Ovary (tissue), 9 donors: Measurements from ENCODE around the gene ZMIZ2. TPM values are rescaled to one million over a fixed set of nuclear protein-coding genes. Genes with fewer than 3 reads are reported as not detected.
"Not testable (repeated sequence)": the region's sequence is repeated elsewhere in the genome, so short reads cannot be mapped to it uniquely, and the experiment has no call there.

ENCODE experiments used
- DNase-seq, 5 donors: peaks; one replicate each; pipeline ENCODE4 v3.0.0-alpha.2; 2019 to 2020
- H3K27ac ChIP-seq, 2 donors: fragments of 200-600 bp; one replicate each; pipeline versions ENCODE4 v1.5.1 to v1.8.0; 2019 to 2022
- H3K27me3 ChIP-seq: fragments of 200-600 bp; one replicate; pipeline ENCODE4 v1.8.0; 2022
- H3K36me3 ChIP-seq: fragments of 200-600 bp; sonication (generic); one replicate; pipeline ENCODE4 v1.5.1; 2019
- H3K4me1 ChIP-seq: one replicate; pipeline ENCODE4 v1.8.1; 2013; ENCODE audit warnings: mild to moderate bottlenecking, moderate library complexity; ENCODE audit not compliant: insufficient read depth
- H3K4me3 ChIP-seq: fragments of 200-600 bp; sonication (generic); one replicate; pipeline ENCODE4 v1.5.1; 2017
- H3K9me3 ChIP-seq, 2 donors: fragments of 200-600 bp in 1 of 2; sonication (generic) in 1 of 2; one replicate each; pipeline versions ENCODE4 v1.5.1 to v1.8.1; 2013 to 2019; ENCODE audit warnings: mild to moderate bottlenecking in 1 of 2, moderate library complexity in 1 of 2
- CTCF ChIP-seq, 3 donors: fragments of 450-650 bp in 2 of 3; fragments of 200-600 bp in 1 of 3; IDR thresholded peaks; one replicate each; pipeline versions ENCODE4 v1.5.1 to v1.8.0; 2016 to 2022; ENCODE audit warnings: antibody characterized with exemption in 3 of 3, mild to moderate bottlenecking in 1 of 3
- EP300 ChIP-seq: sonication (generic); formaldehyde crosslinking; IDR thresholded peaks from one replicate; pipeline ENCODE4 v1.6.1; 2017; ENCODE audit warnings: antibody characterized with exemption
- POLR2A ChIP-seq: fragments of 450-650 bp; IDR thresholded peaks from one replicate; pipeline ENCODE4 v1.6.1; 2017; ENCODE audit warnings: antibody characterized with exemption, mild to moderate bottlenecking, moderate library complexity
- WGBS, 3 donors: extraction: QIAGEN DNeasy Blood & Tissue Kit in 1 of 3; methylation state at CpG; one replicate each; pipeline versions ENCODE4 v1.1.5 to v1.1.7; 2013 to 2017; 5-methylcytosine and 5-hydroxymethylcytosine counted together
- intact Hi-C, 4 donors: fragments of 100-400 bp; cut with DNase I; formaldehyde crosslinking; loops; one replicate each; pipeline versions ENCODE4 v1.11.0 to v1.15.1; 2022 to 2023
- polyA plus RNA-seq, 2 donors: library from polyadenylated mRNA; stranded (reverse); fragments of 200-250 nt in 1 of 2; fragments of 350-450 nt in 1 of 2; fragmentation: Illumina TruSeq in 1 of 2; extraction: RNeasy Lipid Tissue Mini Kit (QIAGEN cat#74804) in 1 of 2; gene quantifications; one replicate each; pipeline ENCODE4 v1.2.3, GENCODE V29; 2013 to 2014
- total RNA-seq, 7 donors: library from RNA; depleted of rRNA in 2 of 7; stranded (reverse); fragments of >200 nt in 2 of 7; fragmentation: NEBNext Ultra II Directional in 3 of 7; extraction: Animal tissue kit (Norgen Biotek cat#: 25700) in 3 of 7; gene quantifications; one replicate each; pipeline versions ENCODE4 v1.1.0 to v1.2.4, GENCODE V29; 2016 to 2023
- donor health status: DM: no; HTN: no; CAD: no; lungs with moderate emphysema.
- donor health status: DM: no; HTN: no; CAD: no.
- donor health status: Bipolar disorder and iron deficiency.
- donor health status: DM: yes; HTN: yes; CAD: no.
- donor health status: DM: no; HTN: no; CAD: no.
- donor health status: DM: yes; HTN: yes; CAD: no.

The ZMIZ2 gene
- total and polyA plus RNA-seq, 9 donors = 12.7 to 85.5 (median 68.5) TPM

DNA sequence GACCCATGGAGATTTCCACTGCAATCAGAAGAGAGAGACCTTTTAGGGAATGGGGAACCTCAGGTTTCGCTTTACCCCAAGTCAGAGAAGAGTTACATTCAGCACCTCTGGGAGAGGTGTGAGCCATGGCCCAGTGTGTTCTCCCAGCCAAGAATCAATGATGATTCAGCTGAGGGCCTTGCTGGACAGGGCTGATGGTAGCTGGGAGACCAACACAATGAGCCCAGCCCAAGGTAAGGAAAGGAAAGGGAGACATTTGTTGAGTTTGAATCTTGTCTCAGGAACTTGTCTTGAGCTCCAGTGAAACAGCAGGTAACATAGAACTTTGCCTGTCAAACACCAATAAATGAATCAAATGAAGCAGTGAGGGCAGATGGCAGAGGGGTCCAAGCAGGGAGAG is 33.8 kb downstream of the ZMIZ2 start:
- H3K27me3 ChIP-seq = no peaks in the 10 kb centered on the region
- no peak overlapping the region for H3K27ac ChIP-seq
- no peak for DNase-seq
- intact Hi-C loops = no loop called here
- H3K36me3 ChIP-seq = no peaks in the 10 kb centered on the region
- H3K4me3 ChIP-seq = no peak overlapping the region
- TF ChIP-seq CTCF (IDR thresholded peaks at IDR 0.05) (no peak), POLR2A (no peak), EP300 (no peak)
- no peaks in the 10 kb centered on the region for H3K4me1 ChIP-seq
- 100% methylated on average over 1 of the region's 1 CpG for WGBS, 3 donors
- no peaks in the 10 kb centered on the region for H3K9me3 ChIP-seq

DNA sequence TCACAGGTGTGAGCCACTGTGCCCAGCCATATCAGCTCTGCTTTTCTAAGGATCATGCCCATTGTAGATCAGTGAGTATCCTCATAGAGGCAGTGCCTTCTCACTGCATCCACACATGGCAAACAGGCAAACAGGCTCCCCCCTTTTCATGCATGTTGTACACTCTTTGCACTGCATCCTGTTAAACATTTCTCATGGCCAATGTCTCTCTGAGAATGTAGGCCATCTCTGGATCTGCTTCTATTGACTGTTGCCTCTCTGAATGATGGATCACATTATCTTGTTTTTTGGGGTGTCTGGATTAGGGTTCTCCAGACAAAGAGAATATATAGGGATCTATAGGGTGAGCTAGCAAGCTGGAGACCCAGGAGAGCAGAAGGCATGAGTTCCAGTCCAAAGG is 34.8 kb downstream of the ZMIZ2 start:
- TF ChIP-seq POLR2A (no peak), EP300 (no peak), CTCF (IDR thresholded peaks at IDR 0.05) (no peak)
- intact Hi-C loops = no loop called here
- Histone ChIP-seq H3K9me3 (no peaks in the 10 kb centered on the region), H3K27ac (no peak overlapping the region), H3K27me3 (no peaks in the 10 kb centered on the region), H3K4me3 (no peak overlapping the region), H3K4me1 (no peaks in the 10 kb centered on the region), H3K36me3 (no peaks in the 10 kb centered on the region)
- DNase-seq = no peak

DNA sequence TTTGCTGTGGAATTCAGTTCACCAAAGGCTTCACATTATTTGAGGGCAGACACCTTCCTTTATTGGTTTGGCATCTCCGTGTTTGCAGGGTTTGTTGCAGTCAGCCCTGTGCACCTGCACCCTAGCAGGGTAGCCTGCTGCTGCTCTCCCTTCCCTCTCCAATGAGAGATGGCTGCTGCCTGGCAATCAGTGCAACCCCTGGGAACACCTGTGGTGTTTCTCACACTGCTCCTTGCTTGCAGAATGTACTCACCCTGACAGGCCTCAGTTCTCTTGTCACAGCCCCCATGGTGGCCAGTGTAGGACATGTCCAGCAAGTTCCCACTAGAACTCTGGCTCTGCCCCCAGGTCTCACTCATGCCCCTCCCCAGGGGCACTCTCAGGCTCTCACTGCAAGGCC is 35.7 kb downstream of the ZMIZ2 start:
- TF ChIP-seq EP300 (no peak), CTCF (IDR thresholded peaks at IDR 0.05) (no peak), POLR2A (no peak)
- Histone ChIP-seq H3K9me3 (no peaks in the 10 kb centered on the region), H3K27me3 (no peaks in the 10 kb centered on the region), H3K4me3 (no peak overlapping the region), H3K4me1 (no peaks in the 10 kb centered on the region), H3K36me3 (no peaks in the 10 kb centered on the region), H3K27ac (no peak overlapping the region)
- DNase-seq = no peak
- intact Hi-C loops = no loop called here
- WGBS, 3 donors = 77 to 88% (median 78%) methylated on average over 1 of the region's 1 CpG

- H3K27me3 ChIP-seq, H3K36me3 ChIP-seq, H3K9me3 ChIP-seq, H3K27ac ChIP-seq, H3K4me3 ChIP-seq, DNase-seq, intact Hi-C loops, H3K4me1 ChIP-seq: not testable (repeated sequence)
- 90 to 93% (median 91%) methylated on average over 3 of the region's 3 CpGs for WGBS, 3 donors
Measured at GRCh38 chr7:44785218-44785617, 36.6 kb downstream of the ZMIZ2 start.

- intact Hi-C loops = no loop called here
- Histone ChIP-seq H3K27ac (no peak overlapping the region), H3K36me3 (no peaks in the 10 kb centered on the region), H3K27me3 (no peaks in the 10 kb centered on the region), H3K4me1 (no peaks in the 10 kb centered on the region), H3K4me3 (no peak overlapping the region), H3K9me3 (no peaks in the 10 kb centered on the region)
- DNase-seq = no peak
- no peak for TF ChIP-seq POLR2A
- TF ChIP-seq EP300 = no peak
- TF ChIP-seq CTCF (IDR thresholded peaks at IDR 0.05) = no peak
- 83 to 89% (median 85%) methylated on average over 4 of the region's 4 CpGs for WGBS, 3 donors
Measured at GRCh38 chr7:44787041-44787440, 38.4 kb downstream of the ZMIZ2 start.
